HCT116 (cell line): ENCODE results near the gene PDE6B. TPM values are rescaled to one million over a fixed set of nuclear protein-coding genes. Genes with fewer than 3 reads are reported as not detected.

Experiments
- ATAC-seq: fragments of 200-7000 bp; cut with Tn5 transposase; 2 replicates; pipeline ENCODE4 v1.9.1; 2020; ENCODE audit warnings: mild to moderate bottlenecking, moderate library complexity
- BruUV-seq: library from RNA; stranded (reverse); fragments of 400-500 nt; replicated peaks from 2 replicates; lab custom pipeline; 2021; lab: Mats Ljungman, UMichigan
- CTCF ChIA-PET: fragments of 300-600 bp; sonication (Branson Sonifier 250); formaldehyde crosslinking; loops from one replicate; lab custom pipeline; 2021; ENCODE audit warnings: antibody characterized with exemption; lab: Charles Lee
- POLR2A ChIA-PET: fragments of 300-600, 350-600 bp; sonication (Branson Sonifier 250); formaldehyde crosslinking; loops from one replicate; lab custom pipeline; 2021; ENCODE audit warnings: antibody characterized with exemption; lab: Charles Lee
- RAD21 ChIA-PET, 2 experiments: fragments of 300-600 bp; sonication (Branson Sonifier 250); formaldehyde crosslinking; loops; one replicate each; lab custom pipeline; 2023; ENCODE audit warnings: low total read pairs in 2 of 2; ENCODE audit not compliant: uncharacterized antibody in 2 of 2, unreplicated experiment in 2 of 2, low non-redundant PET in 1 of 2; lab: Charles Lee
- DNase-seq: peaks from one replicate; pipeline ENCODE4 v3.0.0-alpha.2; 2010; ENCODE audit warnings: low read depth, low spot score
- H2AFZ ChIP-seq: fragments of 200-600 bp; shearing (Covaris generic), sonication (generic); 2 replicates; pipeline ENCODE4 v1.6.1; 2017; ENCODE audit warnings: low read depth, mixed run types, mixed read lengths, antibody characterized with exemption, low read length; ENCODE audit not compliant: poor library complexity, severe bottlenecking
- H3K27ac ChIP-seq: 2 replicates; pipeline ENCODE4 v1.5.1; 2012; ENCODE audit warnings: low read depth, low read length
- H3K27me3 ChIP-seq: fragments of 200-600 bp; sonication (generic); 2 replicates; pipeline ENCODE4 v1.6.1; 2016; ENCODE audit warnings: mixed run types, low read length, mixed read lengths; ENCODE audit not compliant: insufficient read depth
- H3K36me3 ChIP-seq, 2 experiments: fragments of 200-500 bp in 1 of 2; fragments of 200-600 bp in 1 of 2; sonication (Bioruptor generic) in 1 of 2; sonication (generic) in 1 of 2; 2 replicates each; pipeline versions ENCODE4 v1.5.1 to v1.6.1; 2014 to 2016; ENCODE audit warnings: low read length in 2 of 2, inconsistent platforms in 1 of 2, mixed read lengths in 1 of 2, mixed run types in 1 of 2; ENCODE audit not compliant: insufficient read depth in 2 of 2, control insufficient read depth in 1 of 2
- H3K4me1 ChIP-seq, 2 experiments: fragments of 200-600 bp in 1 of 2; sonication (generic) in 1 of 2; 2 replicates each; pipeline versions ENCODE4 v1.5.1 to v1.6.1; 2012 to 2017; ENCODE audit warnings: low read length in 2 of 2, inconsistent platforms in 1 of 2, mild to moderate bottlenecking in 1 of 2, mixed read lengths in 1 of 2, mixed run types in 1 of 2, moderate library complexity in 1 of 2; ENCODE audit not compliant: insufficient read depth in 2 of 2, control insufficient read depth in 1 of 2
- H3K4me2 ChIP-seq: fragments of 200-600 bp; sonication (generic); 2 replicates; pipeline ENCODE4 v1.6.1; 2017; ENCODE audit warnings: mixed run types, low read length, mixed read lengths
- H3K4me3 ChIP-seq, 2 experiments: fragments of 200-600 bp in 1 of 2; sonication (generic) in 1 of 2; replicated peaks in 1 of 2; 2 replicates each; pipeline ENCODE4 v1.5.1; 2011 to 2016; ENCODE audit warnings: low read length in 2 of 2, control low read depth in 1 of 2, low read depth in 1 of 2, mild to moderate bottlenecking in 1 of 2, mixed read lengths in 1 of 2, mixed run types in 1 of 2
- H3K79me2 ChIP-seq: fragments of 200-600 bp; sonication (generic); 2 replicates; pipeline ENCODE4 v1.6.1; 2017; ENCODE audit warnings: mild to moderate bottlenecking, mixed run types, low read length, moderate library complexity, mixed read lengths; ENCODE audit not compliant: insufficient read depth
- H3K9ac ChIP-seq: fragments of 200-600 bp; sonication (generic); 2 replicates; pipeline ENCODE4 v1.6.1; 2016; ENCODE audit warnings: low read length, mixed read lengths
- H3K9me2 ChIP-seq: fragments of 200-600 bp; sonication (generic), shearing (Covaris generic); 2 replicates; pipeline ENCODE4 v1.6.1; 2017; ENCODE audit warnings: mixed run types, mild to moderate bottlenecking, moderate library complexity; ENCODE audit not compliant: insufficient read depth
- H3K9me3 ChIP-seq, 2 experiments: fragments of 200-500 bp in 1 of 2; fragments of 200-600 bp in 1 of 2; sonication (Bioruptor generic) in 1 of 2; sonication (generic) in 1 of 2; 2 replicates each; pipeline ENCODE4 v1.6.1; 2014 to 2017; ENCODE audit warnings: low read length in 2 of 2, mixed read lengths in 2 of 2, inconsistent platforms in 1 of 2, low read depth in 1 of 2, mild to moderate bottlenecking in 1 of 2, mixed run types in 1 of 2, moderate library complexity in 1 of 2; ENCODE audit not compliant: control insufficient read depth in 1 of 2, insufficient read depth in 1 of 2
- H4K20me1 ChIP-seq: fragments of 200-600 bp; sonication (generic), shearing (Covaris generic); 2 replicates; pipeline ENCODE4 v1.6.1; 2017; ENCODE audit warnings: mixed run types, mild to moderate bottlenecking, moderate library complexity; ENCODE audit not compliant: insufficient read depth
- CBX3 ChIP-seq: IDR thresholded peaks from 2 replicates; pipeline ENCODE4 v1.6.1; 2012; ENCODE audit warnings: low read depth
- CTCF ChIP-seq, 3 experiments: fragments of 200-600 bp in 1 of 3; sonication (generic) in 1 of 3; IDR thresholded peaks in 2 of 3; conservative IDR thresholded peaks in 1 of 3; 2 replicates each; pipeline ENCODE4 v1.5.1; 2012 to 2017; ENCODE audit warnings: low read depth in 2 of 3, low read length in 2 of 3, antibody characterized with exemption in 1 of 3, borderline replicate concordance in 1 of 3, control low read depth in 1 of 3, mild to moderate bottlenecking in 1 of 3, mixed read lengths in 1 of 3, mixed run types in 1 of 3, moderate library complexity in 1 of 3; ENCODE audit not compliant: insufficient read depth in 1 of 3
- EGR1 ChIP-seq: IDR thresholded peaks from 2 replicates; pipeline ENCODE4 v1.6.1; 2012; ENCODE audit warnings: low read depth
- ELF1 ChIP-seq: IDR thresholded peaks from 2 replicates; pipeline ENCODE4 v1.6.1; 2012; ENCODE audit warnings: low read depth, borderline replicate concordance
- EZH2phosphoT487 ChIP-seq: fragments of 200-600 bp; IDR thresholded peaks from 2 replicates; pipeline ENCODE4 v1.6.1; 2018; ENCODE audit warnings: antibody characterized with exemption, borderline replicate concordance
- JUND ChIP-seq: IDR thresholded peaks from 2 replicates; pipeline ENCODE4 v1.6.1; 2012
- POLR2A ChIP-seq: IDR thresholded peaks from 2 replicates; pipeline ENCODE4 v1.7.0; 2011; ENCODE audit warnings: borderline replicate concordance; ENCODE audit not compliant: insufficient read depth, insufficient read length; ENCODE audit errors: extremely low read depth
- POLR2AphosphoS5 ChIP-seq: IDR thresholded peaks from 2 replicates; pipeline ENCODE4 v1.6.1; 2011; ENCODE audit warnings: mild to moderate bottlenecking, low read depth, low read length, moderate library complexity
- RAD21 ChIP-seq: IDR thresholded peaks from 2 replicates; pipeline ENCODE4 v1.6.1; 2012; ENCODE audit warnings: low read depth, mild to moderate bottlenecking
- REST ChIP-seq: IDR thresholded peaks from 2 replicates; pipeline ENCODE4 v1.6.1; 2012; ENCODE audit warnings: low read depth
- SP1 ChIP-seq: IDR thresholded peaks from 2 replicates; pipeline ENCODE4 v1.6.1; 2012; ENCODE audit warnings: low read depth
- SRF ChIP-seq: IDR thresholded peaks from 2 replicates; pipeline ENCODE4 v1.6.1; 2012; ENCODE audit warnings: low read depth
- YY1 ChIP-seq: IDR thresholded peaks from 2 replicates; pipeline ENCODE4 v1.6.1; 2011; ENCODE audit warnings: low read length, low read depth, moderate library complexity, mild to moderate bottlenecking; ENCODE audit not compliant: insufficient replicate concordance; ENCODE audit errors: extremely low read depth
- ZBTB33 ChIP-seq: IDR thresholded peaks from 2 replicates; pipeline ENCODE4 v1.6.1; 2011; ENCODE audit warnings: mild to moderate bottlenecking, low read length, moderate library complexity; ENCODE audit not compliant: insufficient replicate concordance; ENCODE audit errors: extremely low read depth
- ZFX ChIP-seq: fragments of 450-650 bp; IDR thresholded peaks from 2 replicates; pipeline ENCODE4 v1.6.1; 2017
- intact Hi-C: fragments of 100-400 bp; cut with micrococcal nuclease; formaldehyde crosslinking; loops from 2 replicates; pipeline ENCODE4 v1.10.0; 2022
- total RNA-seq: library from RNA; stranded (reverse); gene quantifications from one replicate; pipeline ENCODE4 v1.2.1, GENCODE V29; 2021; ENCODE audit not compliant: unreplicated experiment

Gene PDE6B
- total RNA-seq, 1 experiment from 2014 or later, result not detected

GRCh38 chr4:653080-653821, 27.9 kb downstream of the PDE6B start:
- ChIA-PET RAD21 (no interaction called here), POLR2A (no interaction called here), CTCF (no interaction called here)
- no peaks in the 10 kb centered on the region for H3K9me3 ChIP-seq
- no peaks in the 10 kb centered on the region for H4K20me1 ChIP-seq
- TF ChIP-seq CBX3 (no peak), ZBTB33 (no peak), EGR1 (no peak), POLR2A (no peak), REST (no peak), RAD21 (no peak), EZH2phosphoT487 (no peak), POLR2AphosphoS5 (no peak), SP1 (no peak), CTCF (IDR thresholded peaks at IDR 0.05 in 2 of 3, conservative IDR thresholded peaks at IDR 0.05 in 1 of 3; ENCODE audit: borderline replicate concordance in 1 of 3, insufficient read depth in 1 of 3, low read depth in 2 of 3, low read length in 2 of 3) (no peak), ELF1 (no peak), JUND (no peak), SRF (no peak), YY1 (no peak), ZFX (no peak)
- no peak overlapping the region for H3K4me2 ChIP-seq
- no TSS peak for BruUV-seq
- no peaks in the 10 kb centered on the region for H3K79me2 ChIP-seq
- no peaks in the 10 kb centered on the region for H3K4me1 ChIP-seq
- intact Hi-C loops, result no loop called here
- DNase-seq (no peak), ATAC-seq (no peak)
- no peaks in the 10 kb centered on the region for H3K36me3 ChIP-seq
- no peak overlapping the region for H2AFZ ChIP-seq
- H3K4me3 ChIP-seq, result no peak overlapping the region
- H3K9ac ChIP-seq, result no peak overlapping the region
- no peak overlapping the region for H3K27ac ChIP-seq
- no peaks in the 10 kb centered on the region for H3K27me3 ChIP-seq
- no peaks in the 10 kb centered on the region for H3K9me2 ChIP-seq
